Tibial nerve (tissue), 3 donors: ENCODE results near the gene TBC1D10B.

Experiments used
- POLR2A ChIP-seq, 2 donors: fragments of 450-650 bp; IDR thresholded peaks; one replicate each; pipeline ENCODE4 v1.6.1; 2017; ENCODE audit warnings: antibody characterized with exemption in 2 of 2, mild to moderate bottlenecking in 2 of 2, moderate library complexity in 2 of 2
- TF ChIP-seq, protein P1 (sequence below), 5 experiments: fragments of 200-600 bp in 3 of 5; fragments of 450-650 bp in 2 of 5; sonication (generic) in 3 of 5; IDR thresholded peaks; one replicate each; pipeline ENCODE4 v1.5.1; 2016 to 2019; ENCODE audit warnings: antibody characterized with exemption in 5 of 5, mild to moderate bottlenecking in 3 of 5, moderate library complexity in 2 of 5

DNA sequence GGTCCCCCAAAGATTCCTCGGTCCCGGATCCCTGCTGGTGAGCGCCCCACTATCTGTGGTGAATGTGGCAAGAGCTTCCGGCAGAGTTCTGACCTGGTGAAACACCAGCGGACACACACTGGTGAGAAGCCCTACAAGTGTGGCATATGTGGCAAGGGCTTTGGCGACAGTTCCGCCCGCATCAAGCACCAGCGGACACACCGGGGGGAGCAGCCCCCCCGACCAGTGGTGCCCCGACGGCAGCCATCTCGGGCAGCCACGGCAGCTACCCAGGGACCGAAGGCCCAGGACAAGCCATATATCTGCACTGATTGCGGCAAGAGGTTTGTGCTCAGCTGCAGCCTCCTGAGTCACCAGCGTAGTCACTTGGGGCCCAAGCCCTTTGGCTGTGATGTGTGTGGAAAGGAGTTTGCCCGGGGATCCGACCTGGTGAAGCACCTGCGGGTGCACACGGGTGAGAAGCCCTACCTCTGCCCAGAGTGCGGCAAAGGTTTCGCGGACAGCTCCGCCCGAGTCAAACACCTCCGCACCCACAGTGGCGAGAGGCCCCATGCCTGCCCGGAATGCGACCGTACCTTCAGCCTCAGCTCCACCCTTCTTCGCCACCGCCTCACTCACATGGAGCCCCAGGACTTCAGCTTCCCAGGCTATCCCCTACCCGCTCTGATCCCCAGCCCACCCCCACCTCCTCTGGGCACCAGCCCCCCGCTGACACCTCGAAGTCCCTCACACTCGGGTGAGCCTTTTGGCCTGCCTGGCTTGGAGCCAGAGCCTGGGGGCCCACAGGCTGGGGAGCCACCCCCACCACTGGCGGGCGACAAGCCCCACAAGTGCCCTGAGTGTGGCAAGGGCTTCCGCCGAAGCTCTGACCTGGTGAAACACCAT, 27.7 kb upstream of the TBC1D10B start:
- TF ChIP-seq, protein P1, sequence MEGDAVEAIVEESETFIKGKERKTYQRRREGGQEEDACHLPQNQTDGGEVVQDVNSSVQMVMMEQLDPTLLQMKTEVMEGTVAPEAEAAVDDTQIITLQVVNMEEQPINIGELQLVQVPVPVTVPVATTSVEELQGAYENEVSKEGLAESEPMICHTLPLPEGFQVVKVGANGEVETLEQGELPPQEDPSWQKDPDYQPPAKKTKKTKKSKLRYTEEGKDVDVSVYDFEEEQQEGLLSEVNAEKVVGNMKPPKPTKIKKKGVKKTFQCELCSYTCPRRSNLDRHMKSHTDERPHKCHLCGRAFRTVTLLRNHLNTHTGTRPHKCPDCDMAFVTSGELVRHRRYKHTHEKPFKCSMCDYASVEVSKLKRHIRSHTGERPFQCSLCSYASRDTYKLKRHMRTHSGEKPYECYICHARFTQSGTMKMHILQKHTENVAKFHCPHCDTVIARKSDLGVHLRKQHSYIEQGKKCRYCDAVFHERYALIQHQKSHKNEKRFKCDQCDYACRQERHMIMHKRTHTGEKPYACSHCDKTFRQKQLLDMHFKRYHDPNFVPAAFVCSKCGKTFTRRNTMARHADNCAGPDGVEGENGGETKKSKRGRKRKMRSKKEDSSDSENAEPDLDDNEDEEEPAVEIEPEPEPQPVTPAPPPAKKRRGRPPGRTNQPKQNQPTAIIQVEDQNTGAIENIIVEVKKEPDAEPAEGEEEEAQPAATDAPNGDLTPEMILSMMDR (IDR thresholded peaks at IDR 0.05), result no peak
- no peak for TF ChIP-seq POLR2A (IDR thresholded peaks at IDR 0.05)
